ENCODE results near the gene ENTPD2. TPM values are rescaled to one million over a fixed set of nuclear protein-coding genes. Genes with fewer than 3 reads are reported as not detected.

The ENTPD2 gene
- total RNA-seq, 4 donors from 2014 or later = 0.22 to 0.49 TPM; not detected in 2

DNA sequence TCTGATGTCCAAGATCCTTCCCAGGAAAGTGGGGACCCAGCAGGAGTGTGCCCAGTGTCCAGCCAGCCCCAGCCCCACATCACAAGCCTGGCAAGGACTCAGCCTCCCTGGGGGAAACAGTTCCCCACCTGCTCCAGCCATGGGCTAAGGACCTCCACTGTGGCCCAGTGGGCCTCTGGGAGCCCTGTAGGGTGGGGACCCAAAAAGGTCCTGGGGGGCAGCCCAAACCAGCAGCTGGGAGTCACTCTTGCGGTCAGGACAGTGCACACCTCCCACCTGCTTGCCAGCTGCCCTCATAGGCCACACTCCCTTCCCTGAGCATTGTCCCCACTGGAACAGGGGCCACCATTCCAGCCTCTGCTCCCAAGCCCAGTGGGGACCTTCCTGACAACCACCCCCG, 27.5 kb downstream of the ENTPD2 start:
- WGBS, 2 donors = 83 to 93% methylated on average over 2 of the region's 2 CpGs
- Histone ChIP-seq H3K27me3 (no peaks in the 10 kb centered on the region), H3K36me3 (no peaks in the 10 kb centered on the region), H3K4me1 (peaks cover 29 to 42% of the 10 kb centered on the region in 2 donors), H3K4me3 (replicated peaks in 1 of 3) (no peak overlapping the region), H3K9me3 (no peaks in the 10 kb centered on the region), H3K27ac (peak overlapping the region in 1 of 3 donors; percentile 32)
- no peak for DNase-seq
- TF ChIP-seq POLR2A (IDR thresholded peaks at IDR 0.05) = no peak
- TF ChIP-seq, protein P1, sequence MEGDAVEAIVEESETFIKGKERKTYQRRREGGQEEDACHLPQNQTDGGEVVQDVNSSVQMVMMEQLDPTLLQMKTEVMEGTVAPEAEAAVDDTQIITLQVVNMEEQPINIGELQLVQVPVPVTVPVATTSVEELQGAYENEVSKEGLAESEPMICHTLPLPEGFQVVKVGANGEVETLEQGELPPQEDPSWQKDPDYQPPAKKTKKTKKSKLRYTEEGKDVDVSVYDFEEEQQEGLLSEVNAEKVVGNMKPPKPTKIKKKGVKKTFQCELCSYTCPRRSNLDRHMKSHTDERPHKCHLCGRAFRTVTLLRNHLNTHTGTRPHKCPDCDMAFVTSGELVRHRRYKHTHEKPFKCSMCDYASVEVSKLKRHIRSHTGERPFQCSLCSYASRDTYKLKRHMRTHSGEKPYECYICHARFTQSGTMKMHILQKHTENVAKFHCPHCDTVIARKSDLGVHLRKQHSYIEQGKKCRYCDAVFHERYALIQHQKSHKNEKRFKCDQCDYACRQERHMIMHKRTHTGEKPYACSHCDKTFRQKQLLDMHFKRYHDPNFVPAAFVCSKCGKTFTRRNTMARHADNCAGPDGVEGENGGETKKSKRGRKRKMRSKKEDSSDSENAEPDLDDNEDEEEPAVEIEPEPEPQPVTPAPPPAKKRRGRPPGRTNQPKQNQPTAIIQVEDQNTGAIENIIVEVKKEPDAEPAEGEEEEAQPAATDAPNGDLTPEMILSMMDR (IDR thresholded peaks at IDR 0.05) = no peak
- intact Hi-C loops (cut with DNase I) = no loop called here

DNA sequence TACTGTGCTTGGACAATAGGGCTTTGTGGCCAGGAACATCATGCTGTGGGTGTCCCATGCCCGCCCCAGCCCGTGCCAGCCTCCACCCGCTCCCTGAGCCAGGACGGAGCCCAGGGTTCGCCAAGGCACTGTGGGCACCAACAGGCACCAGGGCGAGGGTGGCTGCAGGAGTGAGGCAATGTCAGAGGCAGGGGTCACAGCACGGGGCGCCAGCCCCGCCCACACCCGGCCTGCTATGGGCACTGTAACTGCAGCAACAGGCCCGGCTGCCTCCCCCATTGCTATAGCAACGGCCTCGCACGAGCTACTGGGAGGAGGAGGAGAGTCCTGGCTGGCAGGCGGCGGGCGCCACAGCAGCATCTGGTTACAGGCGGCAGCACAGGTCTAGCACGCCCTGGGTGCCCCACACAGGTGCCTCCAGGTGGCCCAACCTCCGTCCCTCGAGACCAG, 28.3 kb downstream of the ENTPD2 start:
- Histone ChIP-seq H3K36me3 (peaks cover 0 to 4% of the 10 kb centered on the region in 2 donors), H3K4me3 (replicated peaks in 1 of 3) (no peak overlapping the region), H3K9me3 (no peaks in the 10 kb centered on the region), H3K27ac (no peak overlapping the region), H3K27me3 (no peaks in the 10 kb centered on the region), H3K4me1 (peaks cover 29 to 42% of the 10 kb centered on the region in 2 donors)
- TF ChIP-seq, protein P1 (IDR thresholded peaks at IDR 0.05) = peak in 4 of 6 experiments; percentile 19 to 38 (median 30)
- TF ChIP-seq POLR2A (IDR thresholded peaks at IDR 0.05) = no peak
- WGBS, 2 donors = 39 to 100% methylated on average over 1 to 8 of the region's 21 CpGs
- peak; percentile 89 to 93 for DNase-seq
- intact Hi-C loops (cut with DNase I) = no loop called here

DNA sequence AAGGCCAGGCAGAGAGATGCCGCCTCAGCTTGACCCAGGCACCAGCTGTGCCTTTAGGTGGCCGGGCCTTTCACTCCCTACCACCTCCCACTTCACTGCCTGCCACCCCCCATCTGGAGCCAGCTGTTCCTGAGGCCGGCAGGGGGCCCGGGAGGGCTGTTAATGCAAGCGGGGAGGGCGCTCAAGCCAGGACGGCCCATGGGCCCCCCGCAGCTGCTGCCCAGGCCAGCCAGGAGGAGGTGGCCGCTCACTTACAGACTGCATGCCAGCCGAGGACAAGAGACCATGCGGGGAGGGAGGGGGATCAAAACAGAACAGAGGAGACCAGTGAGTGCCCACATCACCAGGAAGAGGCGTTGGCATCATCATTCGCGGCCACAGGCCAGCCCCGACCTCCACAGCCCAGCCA, 30.3 kb downstream of the ENTPD2 start:
- Histone ChIP-seq H3K4me1 (peaks cover 18 to 27% of the 10 kb centered on the region in 2 donors), H3K9me3 (no peaks in the 10 kb centered on the region), H3K36me3 (peaks cover 0 to 10% of the 10 kb centered on the region in 2 donors), H3K4me3 (replicated peaks in 1 of 3) (no peak overlapping the region), H3K27me3 (no peaks in the 10 kb centered on the region), H3K27ac (no peak overlapping the region)
- intact Hi-C loops (cut with DNase I) = no loop called here
- TF ChIP-seq POLR2A (IDR thresholded peaks at IDR 0.05) = no peak
- TF ChIP-seq, protein P1 (IDR thresholded peaks at IDR 0.05) = no peak
- WGBS, 2 donors = 79 to 94% methylated on average over 8 to 15 of the region's 15 CpGs
- no peak for DNase-seq

DNA sequence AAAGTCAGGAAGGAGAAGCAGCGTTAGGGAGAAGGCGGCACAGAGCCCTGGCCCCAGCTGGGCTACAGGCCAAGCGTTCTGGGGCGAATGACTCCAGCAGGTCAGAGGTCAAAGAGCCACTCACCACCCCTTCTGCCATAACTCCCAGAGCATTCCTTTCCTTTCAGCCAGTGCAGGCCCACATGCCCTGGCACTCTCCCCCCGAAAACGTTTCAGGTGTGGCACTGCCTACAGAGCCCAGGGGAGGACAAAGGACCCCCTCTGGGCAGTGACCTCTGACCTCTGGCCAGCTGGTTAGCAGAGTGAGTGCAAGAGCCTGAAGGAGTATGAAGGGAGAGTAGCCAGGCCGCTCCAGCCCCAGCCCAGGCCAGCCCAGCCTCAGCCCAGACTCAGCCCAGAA, 30.7 kb downstream of the ENTPD2 start:
- H3K4me3 ChIP-seq (replicated peaks in 1 of 3) = no peak overlapping the region
- TF ChIP-seq, protein P1 (IDR thresholded peaks at IDR 0.05) = no peak
- no peak for TF ChIP-seq POLR2A (IDR thresholded peaks at IDR 0.05)
- H3K4me1 ChIP-seq = peaks cover 18 to 25% of the 10 kb centered on the region in 2 donors
- H3K27me3 ChIP-seq = no peaks in the 10 kb centered on the region
- intact Hi-C loops (cut with DNase I) = no loop called here
- H3K27ac ChIP-seq = no peak overlapping the region
- DNase-seq = no peak
- H3K9me3 ChIP-seq = no peaks in the 10 kb centered on the region
- H3K36me3 ChIP-seq = peaks cover 0 to 10% of the 10 kb centered on the region in 2 donors
- WGBS, 2 donors = 73 to 90% methylated on average over 5 to 7 of the region's 7 CpGs

DNA sequence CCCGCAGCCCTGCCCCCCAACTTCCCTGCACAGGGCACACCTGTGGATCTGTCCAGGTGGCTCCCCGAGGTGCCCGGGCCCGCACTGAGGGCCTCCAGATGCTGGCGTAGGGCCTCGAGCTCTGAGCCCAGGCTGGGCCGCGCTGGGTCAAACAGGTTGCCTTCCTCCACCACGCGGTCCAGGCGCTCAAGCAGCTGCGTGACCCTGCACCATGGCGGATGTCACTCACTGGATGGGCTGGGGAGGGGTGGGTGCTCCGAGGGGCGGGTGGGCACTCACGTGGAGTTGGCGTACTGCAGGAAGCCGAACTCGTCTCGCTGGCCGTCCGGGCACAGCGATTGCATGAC, 31.2 kb downstream of the ENTPD2 start:
- intact Hi-C loops (cut with DNase I) = no loop called here
- H3K27ac ChIP-seq = no peak overlapping the region
- 91 to 92% methylated on average over 10 to 22 of the region's 23 CpGs for WGBS, 2 donors

More for the DNA sequence above, 31.2 kb downstream of the ENTPD2 start:
- peaks cover 18 to 25% of the 10 kb centered on the region in 2 donors for H3K4me1 ChIP-seq
- DNase-seq = no peak
- H3K27me3 ChIP-seq = no peaks in the 10 kb centered on the region
- peaks cover 4 to 11% of the 10 kb centered on the region in 2 donors for H3K36me3 ChIP-seq
- no peak overlapping the region for H3K4me3 ChIP-seq (replicated peaks in 1 of 3)
- TF ChIP-seq, protein P1 (IDR thresholded peaks at IDR 0.05) = no peak
- TF ChIP-seq POLR2A (IDR thresholded peaks at IDR 0.05) = no peak
- no peaks in the 10 kb centered on the region for H3K9me3 ChIP-seq
